ENCODE data around the gene TEF.
A peak's percentile ranks its signal among the peaks of the same experiment; 100 is the strongest.
"Not testable (repeated sequence)": the region's sequence is repeated elsewhere in the genome, so short reads cannot be mapped to it uniquely, and the experiment has no call there.

The TEF gene

GRCh38 chr22:41395531-41396240 lies 13.9 kb downstream of the TEF start:
- H3K4me3 ChIP-seq (ENCODE audit: low read depth, low read length) = no peak overlapping the region
- TF ChIP-seq, protein P1, sequence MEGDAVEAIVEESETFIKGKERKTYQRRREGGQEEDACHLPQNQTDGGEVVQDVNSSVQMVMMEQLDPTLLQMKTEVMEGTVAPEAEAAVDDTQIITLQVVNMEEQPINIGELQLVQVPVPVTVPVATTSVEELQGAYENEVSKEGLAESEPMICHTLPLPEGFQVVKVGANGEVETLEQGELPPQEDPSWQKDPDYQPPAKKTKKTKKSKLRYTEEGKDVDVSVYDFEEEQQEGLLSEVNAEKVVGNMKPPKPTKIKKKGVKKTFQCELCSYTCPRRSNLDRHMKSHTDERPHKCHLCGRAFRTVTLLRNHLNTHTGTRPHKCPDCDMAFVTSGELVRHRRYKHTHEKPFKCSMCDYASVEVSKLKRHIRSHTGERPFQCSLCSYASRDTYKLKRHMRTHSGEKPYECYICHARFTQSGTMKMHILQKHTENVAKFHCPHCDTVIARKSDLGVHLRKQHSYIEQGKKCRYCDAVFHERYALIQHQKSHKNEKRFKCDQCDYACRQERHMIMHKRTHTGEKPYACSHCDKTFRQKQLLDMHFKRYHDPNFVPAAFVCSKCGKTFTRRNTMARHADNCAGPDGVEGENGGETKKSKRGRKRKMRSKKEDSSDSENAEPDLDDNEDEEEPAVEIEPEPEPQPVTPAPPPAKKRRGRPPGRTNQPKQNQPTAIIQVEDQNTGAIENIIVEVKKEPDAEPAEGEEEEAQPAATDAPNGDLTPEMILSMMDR (IDR thresholded peaks at IDR 0.05; ENCODE audit: borderline replicate concordance, insufficient read depth, low read depth, low read length) = no peak

GRCh38 chr22:41397143-41397811 lies 15.5 kb downstream of the TEF start:
- TF ChIP-seq, protein P1 (IDR thresholded peaks at IDR 0.05; ENCODE audit: borderline replicate concordance, insufficient read depth, low read depth, low read length) = no peak
- H3K4me3 ChIP-seq (ENCODE audit: low read depth, low read length) = no peak overlapping the region

DNA sequence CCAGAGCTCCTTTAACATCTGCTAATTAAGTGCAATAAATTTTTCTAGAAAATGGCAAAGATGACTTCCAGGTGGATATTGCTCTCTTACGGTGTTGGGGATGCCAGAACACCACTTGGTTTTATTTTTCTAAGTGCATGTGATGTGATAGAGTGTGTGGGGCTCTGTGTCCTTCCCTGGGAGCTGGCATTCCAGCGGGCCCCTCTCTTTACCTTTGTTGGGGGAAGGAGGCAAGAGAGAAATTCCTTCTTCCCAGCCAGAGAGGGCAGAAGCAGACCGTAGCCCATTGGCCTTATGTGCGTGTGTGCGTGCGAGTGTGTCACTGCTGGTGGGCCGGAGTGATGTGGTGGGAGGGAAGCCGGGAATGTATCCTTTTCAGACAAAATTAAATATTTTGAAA lies 17.2 kb downstream of the TEF start:
- TF ChIP-seq, protein P1 (IDR thresholded peaks at IDR 0.05; ENCODE audit: borderline replicate concordance, insufficient read depth, low read depth, low read length) = no peak
- no peak overlapping the region for H3K4me3 ChIP-seq (ENCODE audit: low read depth, low read length)

- no peak overlapping the region for H3K4me3 ChIP-seq (ENCODE audit: low read depth, low read length)
- TF ChIP-seq, protein P1 (IDR thresholded peaks at IDR 0.05; ENCODE audit: borderline replicate concordance, insufficient read depth, low read depth, low read length) = no peak
Measured at GRCh38 chr22:41401781-41402648, 20.3 kb downstream of the TEF start.

DNA sequence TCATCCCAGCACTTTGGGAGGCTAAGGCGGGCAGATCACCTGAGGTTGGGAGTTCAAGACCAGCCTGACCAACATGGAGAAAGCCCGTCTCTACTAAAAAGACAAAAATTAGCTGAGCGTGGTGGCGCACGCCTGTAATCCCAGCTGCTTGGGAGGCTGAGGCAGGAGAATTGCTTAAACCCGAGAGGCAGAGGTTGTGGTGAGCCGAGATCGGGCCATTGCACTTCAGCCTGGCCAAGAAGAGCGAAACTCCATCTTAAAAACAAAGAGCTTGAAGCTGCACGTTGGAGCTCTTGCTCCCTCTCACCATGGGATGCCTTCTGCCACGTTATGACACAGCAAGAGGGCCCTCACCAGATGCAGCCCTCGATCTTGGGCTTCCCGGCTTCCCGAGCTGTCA lies 21.1 kb downstream of the TEF start:
- not testable (repeated sequence) for H3K4me3 ChIP-seq (ENCODE audit: low read depth, low read length)

DNA sequence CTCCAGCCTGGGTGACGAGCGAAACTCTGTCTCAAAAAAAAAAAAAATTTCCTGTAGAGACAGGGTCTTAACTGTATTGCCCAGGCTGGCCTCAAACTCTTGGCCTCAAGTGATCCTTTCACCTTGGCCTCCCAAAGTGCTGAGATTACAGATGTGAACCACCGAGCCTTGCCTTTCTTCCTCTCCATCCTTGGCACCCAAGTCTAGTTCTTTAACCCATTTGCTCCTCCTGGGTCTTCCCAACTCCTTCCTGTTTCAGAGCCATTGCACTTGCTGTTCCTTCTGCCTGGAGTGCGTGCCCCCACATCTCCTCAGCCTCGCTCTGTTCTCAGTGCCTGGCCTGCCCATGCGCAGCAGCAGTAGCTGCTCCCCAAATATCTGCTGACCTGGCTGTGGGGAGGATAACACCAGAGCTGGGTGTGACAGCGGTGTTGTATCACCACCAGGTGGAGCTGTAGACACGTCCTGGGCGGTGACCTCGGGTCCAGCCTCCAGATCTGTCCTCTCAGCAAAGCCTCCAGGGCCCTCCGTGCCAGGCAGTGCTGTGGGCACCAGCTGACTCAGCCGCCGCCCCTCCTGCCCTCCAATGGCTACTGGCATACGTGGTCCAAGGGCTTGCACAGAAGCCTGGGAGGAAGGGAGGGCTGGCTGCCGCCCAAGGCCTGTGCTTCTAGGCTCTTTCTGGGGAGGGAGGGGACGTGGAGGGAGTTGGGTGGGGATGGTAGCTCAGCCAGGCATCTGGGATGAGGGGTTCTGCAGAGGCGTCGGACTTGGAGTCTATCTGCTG lies 22.0 kb downstream of the TEF start:
- H3K4me3 ChIP-seq (ENCODE audit: low read depth, low read length) = no peak overlapping the region
- TF ChIP-seq, protein P1 (IDR thresholded peaks at IDR 0.05; ENCODE audit: borderline replicate concordance, insufficient read depth, low read depth, low read length) = peak; percentile 97

GRCh38 chr22:41405588-41405987 lies 23.8 kb downstream of the TEF start:
- TF ChIP-seq, protein P1 (IDR thresholded peaks at IDR 0.05; ENCODE audit: borderline replicate concordance, insufficient read depth, low read depth, low read length) = no peak
- no peak overlapping the region for H3K4me3 ChIP-seq (ENCODE audit: low read depth, low read length)

All from GM12875 (cell line).